A549 (cell line): ENCODE results near the gene BTG4. TPM values are rescaled to one million over a fixed set of nuclear protein-coding genes. Genes with fewer than 3 reads are reported as not detected.

Experiments used
- ATAC-seq, 2 experiments: fragments of 200-7000 bp in 1 of 2; fragments of >200 bp in 1 of 2; cut with Nextera tagmentation in 1 of 2; cut with Tn5 transposase in 1 of 2; 3 replicates each; pipeline versions ENCODE4 v1.8.0 to v1.9.1; 2018 to 2020; ENCODE audit warnings: mild to moderate bottlenecking in 1 of 2, moderate library complexity in 1 of 2
- CTCF ChIA-PET: fragments of 300-600 bp; sonication (Branson Sonifier 250); formaldehyde crosslinking; extraction: SDS; loops from one replicate; lab custom pipeline; 2021; ENCODE audit warnings: antibody characterized with exemption, inconsistent platforms; lab: Yijun Ruan, JAX
- POLR2A ChIA-PET: fragments of 350-600 bp; formaldehyde crosslinking; extraction: SDS; loops from one replicate; lab custom pipeline; 2021; ENCODE audit warnings: antibody characterized with exemption, inconsistent platforms; lab: Yijun Ruan, JAX
- DNase-seq, 2 experiments: peaks; one replicate each; pipeline versions ENCODE4 v3.0.0 to v3.0.0-alpha.2; 2011 to 2016; ENCODE audit warnings: low read depth in 1 of 2, low spot score in 1 of 2
- FAIRE-seq: peaks from 2 replicates; lab custom pipeline; 2011; peaks lifted over from hg19 to GRCh38; lab: Jason Lieb, UNC
- H3K27ac ChIP-seq, 2 experiments: fragments of >200 bp; sonication (Bioruptor Twin); formaldehyde crosslinking; 3 replicates each; pipeline ENCODE4 v1.5.1; 2016 to 2017
- H3K4me1 ChIP-seq: fragments of >200 bp; sonication (Bioruptor Twin); formaldehyde crosslinking; 3 replicates; pipeline ENCODE4 v1.6.1; 2016
- H3K4me2 ChIP-seq: fragments of >200 bp; sonication (Bioruptor Twin); formaldehyde crosslinking; 3 replicates; pipeline ENCODE4 v1.6.1; 2016
- H3K4me3 ChIP-seq: fragments of >200 bp; sonication (Bioruptor Twin); formaldehyde crosslinking; 3 replicates; pipeline ENCODE4 v1.5.1; 2016
- H3K9me3 ChIP-seq: fragments of >200 bp; sonication (Bioruptor Twin); formaldehyde crosslinking; 3 replicates; pipeline ENCODE4 v1.6.1; 2016
- CBX8 ChIP-seq: fragments of 200-600 bp; sonication (generic); IDR thresholded peaks from 2 replicates; pipeline ENCODE4 v1.6.1; 2016
- CHD2 ChIP-seq: fragments of 150-350 bp; IDR thresholded peaks from 2 replicates; pipeline ENCODE4 v1.6.1; 2014; ENCODE audit warnings: low read length; ENCODE audit not compliant: partially characterized antibody
- E2F6 ChIP-seq: IDR thresholded peaks from 2 replicates; pipeline ENCODE4 v1.6.1; 2012; ENCODE audit warnings: low read depth, borderline replicate concordance
- EHMT2 ChIP-seq: fragments of 200-600 bp; sonication (generic); IDR thresholded peaks from 2 replicates; pipeline ENCODE4 v1.6.1; 2016; ENCODE audit warnings: antibody characterized with exemption, low read depth, mild to moderate bottlenecking, moderate library complexity
- EP300 ChIP-seq, 2 experiments: fragments of >200 bp; sonication (Bioruptor Twin); formaldehyde crosslinking; IDR thresholded peaks; 2 replicates in 1 of 2; 3 replicates in 1 of 2; pipeline ENCODE4 v1.6.1; 2016 to 2017
- HDAC2 ChIP-seq: fragments of 200-600 bp; sonication (generic); IDR thresholded peaks from 2 replicates; pipeline ENCODE4 v1.6.1; 2016
- HOXA7 ChIP-seq: fragments of 250-450 bp; sonication (Bioruptor Pico); IDR thresholded peaks from 2 replicates; pipeline ENCODE4 v1.5.0; 2020; ENCODE audit warnings: mild to moderate bottlenecking, moderate library complexity
- HOXB13 ChIP-seq: fragments of 250-450 bp; sonication (Bioruptor Pico); IDR thresholded peaks from 2 replicates; pipeline ENCODE4 v1.5.0; 2020; ENCODE audit warnings: low read depth, mild to moderate bottlenecking, moderate library complexity
- HOXB5 ChIP-seq: fragments of 250-450 bp; sonication (Bioruptor Pico); IDR thresholded peaks from 2 replicates; pipeline ENCODE4 v1.5.0; 2020; ENCODE audit warnings: mild to moderate bottlenecking, moderate library complexity
- KDM5A ChIP-seq: fragments of 200-600 bp; sonication (generic); IDR thresholded peaks from 2 replicates; pipeline ENCODE4 v1.6.1; 2016; ENCODE audit warnings: antibody characterized with exemption, mild to moderate bottlenecking
- MAZ ChIP-seq: fragments of 150-350 bp; IDR thresholded peaks from 2 replicates; pipeline ENCODE4 v1.6.1; 2014; ENCODE audit warnings: antibody characterized with exemption, low read depth, low read length, borderline replicate concordance
- NPAS2 ChIP-seq: fragments of 250-450 bp; sonication (Bioruptor Pico); IDR thresholded peaks from 2 replicates; pipeline ENCODE4 v1.8.0; 2022; ENCODE audit warnings: mild to moderate bottlenecking, moderate library complexity, borderline replicate concordance
- NR3C1 ChIP-seq: fragments of >200 bp; sonication (Bioruptor Twin); formaldehyde crosslinking; IDR thresholded peaks from 3 replicates; pipeline ENCODE4 v1.6.1; 2017
- PHF8 ChIP-seq: fragments of 200-600 bp; sonication (generic); IDR thresholded peaks from 2 replicates; pipeline ENCODE4 v1.6.1; 2016; ENCODE audit warnings: low read depth, mild to moderate bottlenecking, antibody characterized with exemption, moderate library complexity, borderline replicate concordance
- POLR2AphosphoS2 ChIP-seq: conservative IDR thresholded peaks from 2 replicates; pipeline ENCODE4 v1.6.1; 2012; ENCODE audit warnings: low read length, improper control_type of control experiment, inconsistent platforms
- RAD21 ChIP-seq, 2 experiments: fragments of >200 bp in 1 of 2; sonication (Bioruptor Twin) in 1 of 2; formaldehyde crosslinking in 1 of 2; IDR thresholded peaks in 1 of 2; conservative IDR thresholded peaks in 1 of 2; 2 replicates in 1 of 2; 3 replicates in 1 of 2; pipeline ENCODE4 v1.6.1; 2012 to 2018; ENCODE audit warnings: inconsistent platforms in 1 of 2
- RCOR1 ChIP-seq: fragments of 150-350 bp; IDR thresholded peaks from 2 replicates; pipeline ENCODE4 v1.6.1; 2014; ENCODE audit warnings: antibody characterized with exemption, low read length, low read depth
- RFX5 ChIP-seq: fragments of 450-650 bp; IDR thresholded peaks from 2 replicates; pipeline ENCODE4 v1.7.1; 2014; ENCODE audit warnings: antibody characterized with exemption, mild to moderate bottlenecking, moderate library complexity
- RNF2 ChIP-seq: fragments of 200-600 bp; sonication (generic); IDR thresholded peaks from 2 replicates; pipeline ENCODE4 v1.6.1; 2016; ENCODE audit warnings: low read depth, mild to moderate bottlenecking, antibody characterized with exemption, moderate library complexity, borderline replicate concordance
- SREBF2 ChIP-seq: fragments of 450-650 bp; IDR thresholded peaks from 2 replicates; pipeline ENCODE4 v1.6.1; 2014; ENCODE audit warnings: mild to moderate bottlenecking, moderate library complexity
- TP53 ChIP-seq: fragments of 250-450 bp; sonication (Bioruptor Pico); IDR thresholded peaks from 2 replicates; pipeline ENCODE4 v1.5.0; 2021; ENCODE audit warnings: mild to moderate bottlenecking, moderate library complexity
- USF2 ChIP-seq: fragments of 450-650 bp; IDR thresholded peaks from 2 replicates; pipeline ENCODE4 v1.6.1; 2014; ENCODE audit warnings: antibody characterized with exemption
- ZC3H11A ChIP-seq: fragments of 450-650 bp; IDR thresholded peaks from 2 replicates; pipeline ENCODE4 v1.6.1; 2014; ENCODE audit warnings: antibody characterized with exemption, mild to moderate bottlenecking
- ZFP36 ChIP-seq: fragments of 450-650 bp; IDR thresholded peaks from 2 replicates; pipeline ENCODE4 v1.6.1; 2014; ENCODE audit warnings: borderline replicate concordance; ENCODE audit not compliant: partially characterized antibody
- WGBS: methylation state at CpG from one replicate; pipeline ENCODE4 v1.1.6; 2017; ENCODE audit errors: missing lambda C conversion rate; 5-methylcytosine and 5-hydroxymethylcytosine counted together
- polyA plus RNA-seq, 4 experiments: library from polyadenylated mRNA; depleted of rRNA in 3 of 4; stranded (reverse); fragments of >200 nt; fragmentation: RNase III in 1 of 4; extraction: RNeasy Plus Mini Kit Qiagen cat#74134 plus additional on column Dnase treatment in 1 of 4; gene quantifications; 2 replicates in 3 of 4; 3 replicates in 1 of 4; pipeline ENCODE4 v1.2.3, GENCODE V29; 2011 to 2017

BTG4 gene
- polyA plus RNA-seq, 2 of the 4 experiments (the other 2 are of a cell fraction), result 0.23 to 0.36 TPM

- no peak for DNase-seq
- Histone ChIP-seq H3K9me3 (peaks cover 2% of the 10 kb centered on the region; the same call in 2 of the 3 replicates), H3K27ac (no peak overlapping the region), H3K4me1 (no peaks in the 10 kb centered on the region), H3K4me3 (no peak overlapping the region), H3K4me2 (no peak overlapping the region)
- ChIA-PET POLR2A (no interaction called here), CTCF (interaction anchor here (2.1 kb wide), 1 partner anchor 23 kb away, joined by 7 read pairs; no protein-coding TSS in a partner anchor)
- ATAC-seq, result no peak
- no peak for TF ChIP-seq PHF8
- no peak for TF ChIP-seq HOXA7
- TF ChIP-seq ZC3H11A, result no peak
- whole genome bisulfite sequencing, result 91% methylated on average over 2 of the region's 2 CpGs
- no peak for FAIRE-seq
Measured at GRCh38 chr11:111477898-111478297, 34.3 kb downstream of the BTG4 start.

- ATAC-seq (no peak), FAIRE-seq (no peak), DNase-seq (no peak)
- H3K4me1 ChIP-seq, result no peaks in the 10 kb centered on the region
- no peaks in the 10 kb centered on the region; the same call in 2 of the 3 replicates for H3K9me3 ChIP-seq
- no peak overlapping the region for H3K27ac ChIP-seq
- WGBS, result 14% methylated on average over 3 of the region's 3 CpGs
- TF ChIP-seq E2F6, result no peak
- no peak for TF ChIP-seq RCOR1
- TF ChIP-seq MAZ, result no peak
- no peak for TF ChIP-seq POLR2AphosphoS2
- TF ChIP-seq NR3C1, result no peak
- TF ChIP-seq USF2, result no peak
- no peak for TF ChIP-seq HOXB5 (CRISPR knock-in tag)
- TF ChIP-seq TP53 (CRISPR knock-in tag), result no peak
- no peak for TF ChIP-seq SREBF2
- TF ChIP-seq HOXB13, result no peak
- no peak for TF ChIP-seq NPAS2 (CRISPR knock-in tag)
- no peak for TF ChIP-seq CBX8
- no peak for TF ChIP-seq KDM5A
- TF ChIP-seq ZC3H11A, result no peak
- no peak for TF ChIP-seq RAD21 (conservative IDR thresholded peaks at IDR 0.05 in 1 of 2, IDR thresholded peaks at IDR 0.05 in 1 of 2)
- TF ChIP-seq HDAC2, result no peak
- TF ChIP-seq EP300 (IDR thresholded peaks at IDR 0.05), result no peak
- no peak for TF ChIP-seq ZFP36
- no peak overlapping the region for H3K4me3 ChIP-seq
- no peak overlapping the region for H3K4me2 ChIP-seq
- CTCF ChIA-PET, result no interaction called here
- POLR2A ChIA-PET, result no interaction called here
Measured at GRCh38 chr11:111476956-111477355, 35.2 kb downstream of the BTG4 start.

- no peak overlapping the region for H3K4me3 ChIP-seq
- H3K4me2 ChIP-seq, result no peak overlapping the region
- no peak for ATAC-seq
- CTCF ChIA-PET, result interaction anchor here (0.6 kb wide), 1 partner anchor 245 kb away, joined by 3 read pairs; no protein-coding TSS in a partner anchor
- TF ChIP-seq RFX5 (no peak), USF2 (no peak), RNF2 (no peak), EHMT2 (no peak), CHD2 (no peak), TP53 (CRISPR knock-in tag) (no peak), HDAC2 (no peak)
- WGBS, result 5% methylated on average over 2 of the region's 2 CpGs
- no peak for FAIRE-seq
- no peaks in the 10 kb centered on the region for H3K4me1 ChIP-seq
- no peak for DNase-seq
- H3K9me3 ChIP-seq, result no peaks in the 10 kb centered on the region; the same call in 2 of the 3 replicates
- POLR2A ChIA-PET, result no interaction called here
- H3K27ac ChIP-seq, result no peak overlapping the region
Measured at GRCh38 chr11:111476366-111476765, 35.8 kb downstream of the BTG4 start.
